T-helper 1 cell treated with Interleukin-12 subunit alpha and Interleukin-12 subunit beta and Interleukin-4 antibody, amounts not matched to agents 30 μg/mL and 1 μg/mL, for 36 hours (primary cell): ENCODE results near the gene HORMAD2.

Experiments
- H3K27ac Mint-ChIP-seq: one replicate; pipeline ENCODE4 v1.8.0; 2021; ENCODE audit warnings: mild to moderate bottlenecking, mixed read lengths
- H3K27me3 Mint-ChIP-seq: one replicate; pipeline ENCODE4 v1.8.0; 2021; ENCODE audit warnings: low read depth, mixed read lengths
- H3K36me3 Mint-ChIP-seq: one replicate; pipeline ENCODE4 v1.8.0; 2021; ENCODE audit warnings: low read depth, mixed read lengths
- H3K4me1 Mint-ChIP-seq: one replicate; pipeline ENCODE4 v1.8.0; 2021; ENCODE audit warnings: low read depth, mixed read lengths
- H3K4me3 Mint-ChIP-seq: one replicate; pipeline ENCODE4 v1.8.0; 2021; ENCODE audit warnings: mild to moderate bottlenecking, moderate library complexity, mixed read lengths
- H3K9me3 Mint-ChIP-seq: one replicate; pipeline ENCODE4 v1.8.0; 2021; ENCODE audit warnings: mixed read lengths

Gene HORMAD2

GRCh38 chr22:30217698-30218560 is 137.7 kb downstream of the HORMAD2 start:
- Mint-ChIP-seq H3K4me1 (peaks cover 71% of the 10 kb centered on the region), H3K27ac (peak overlapping the region; percentile 20), H3K27me3 (no peaks in the 10 kb centered on the region), H3K4me3 (no peak overlapping the region), H3K36me3 (peaks cover 2% of the 10 kb centered on the region), H3K9me3 (no peaks in the 10 kb centered on the region)

- peak overlapping the region; percentile 86 for H3K27ac Mint-ChIP-seq
Observed at GRCh38 chr22:30219049-30219654, 138.9 kb downstream of the HORMAD2 start.

GRCh38 chr22:30219668-30220278 is 139.5 kb downstream of the HORMAD2 start:
- Mint-ChIP-seq H3K27ac (peak overlapping the region; percentile 86), H3K36me3 (peaks cover 2% of the 10 kb centered on the region), H3K9me3 (no peaks in the 10 kb centered on the region), H3K27me3 (no peaks in the 10 kb centered on the region), H3K4me1 (peaks cover 70% of the 10 kb centered on the region), H3K4me3 (no peak overlapping the region)

More at GRCh38 chr22:30219049-30219654, 138.9 kb downstream of the HORMAD2 start:
- H3K4me1 Mint-ChIP-seq = peaks cover 72% of the 10 kb centered on the region
- H3K9me3 Mint-ChIP-seq = no peaks in the 10 kb centered on the region
- no peak overlapping the region for H3K4me3 Mint-ChIP-seq
- peaks cover 2% of the 10 kb centered on the region for H3K36me3 Mint-ChIP-seq
- no peaks in the 10 kb centered on the region for H3K27me3 Mint-ChIP-seq

- Mint-ChIP-seq H3K9me3 (peaks cover 4% of the 10 kb centered on the region), H3K36me3 (peaks cover 2% of the 10 kb centered on the region), H3K4me3 (peak overlapping the region; percentile 40), H3K4me1 (peaks cover 70% of the 10 kb centered on the region), H3K27me3 (no peaks in the 10 kb centered on the region), H3K27ac (peak overlapping the region; percentile 86)
Observed at GRCh38 chr22:30220338-30221012, 140.2 kb downstream of the HORMAD2 start.

- H3K27me3 Mint-ChIP-seq = no peaks in the 10 kb centered on the region
- H3K4me1 Mint-ChIP-seq = peaks cover 70% of the 10 kb centered on the region
- H3K4me3 Mint-ChIP-seq = peak overlapping the region; percentile 40
- H3K36me3 Mint-ChIP-seq = peaks cover 2% of the 10 kb centered on the region
- peaks cover 4% of the 10 kb centered on the region for H3K9me3 Mint-ChIP-seq
- H3K27ac Mint-ChIP-seq = peak overlapping the region; percentile 86
Observed at GRCh38 chr22:30221121-30221992, 141.1 kb downstream of the HORMAD2 start.

GRCh38 chr22:30222321-30222720 is 142.1 kb downstream of the HORMAD2 start:
- Mint-ChIP-seq H3K27ac (no peak overlapping the region), H3K4me1 (peaks cover 71% of the 10 kb centered on the region), H3K9me3 (peaks cover 4% of the 10 kb centered on the region), H3K4me3 (no peak overlapping the region), H3K27me3 (no peaks in the 10 kb centered on the region), H3K36me3 (peaks cover 2% of the 10 kb centered on the region)

- Mint-ChIP-seq H3K9me3 (peaks cover 4% of the 10 kb centered on the region), H3K4me3 (no peak overlapping the region), H3K27me3 (no peaks in the 10 kb centered on the region), H3K27ac (peak overlapping the region; percentile 26), H3K36me3 (peaks cover 2% of the 10 kb centered on the region), H3K4me1 (peaks cover 74% of the 10 kb centered on the region)
Observed at GRCh38 chr22:30223303-30223702, 143.0 kb downstream of the HORMAD2 start.

- H3K27ac Mint-ChIP-seq = no peak overlapping the region
- peaks cover 4% of the 10 kb centered on the region for H3K9me3 Mint-ChIP-seq
- no peaks in the 10 kb centered on the region for H3K27me3 Mint-ChIP-seq
- H3K36me3 Mint-ChIP-seq = peaks cover 2% of the 10 kb centered on the region
- no peak overlapping the region for H3K4me3 Mint-ChIP-seq
- H3K4me1 Mint-ChIP-seq = peaks cover 74% of the 10 kb centered on the region
Observed at GRCh38 chr22:30224161-30224857, 144.0 kb downstream of the HORMAD2 start.

GRCh38 chr22:30225220-30225927 is 145.1 kb downstream of the HORMAD2 start:
- Mint-ChIP-seq H3K36me3 (no peaks in the 10 kb centered on the region), H3K27ac (peak overlapping the region; percentile 38), H3K27me3 (no peaks in the 10 kb centered on the region), H3K4me3 (no peak overlapping the region), H3K9me3 (peaks cover 4% of the 10 kb centered on the region), H3K4me1 (peaks cover 63% of the 10 kb centered on the region)

- H3K4me1 Mint-ChIP-seq = peaks cover 56% of the 10 kb centered on the region
Observed at GRCh38 chr22:30226192-30226832, 146.0 kb downstream of the HORMAD2 start.

More at GRCh38 chr22:30226192-30226832, 146.0 kb downstream of the HORMAD2 start:
- Mint-ChIP-seq H3K9me3 (peaks cover 4% of the 10 kb centered on the region), H3K27ac (peak overlapping the region; percentile 1), H3K36me3 (no peaks in the 10 kb centered on the region), H3K27me3 (no peaks in the 10 kb centered on the region), H3K4me3 (no peak overlapping the region)
